Left ventricle myocardium inferior (tissue), 1 donor: ENCODE results near the gene SOWAHC. TPM values are rescaled to one million over a fixed set of nuclear protein-coding genes. Genes with fewer than 3 reads are reported as not detected.

Experiments
- DNase-seq: peaks from one replicate; pipeline ENCODE4 v3.0.0-alpha.2; 2020
- H3K27ac ChIP-seq: fragments of 200-600 bp; replicated peaks from 2 replicates; pipeline ENCODE4 v1.8.0; 2021
- H3K27me3 ChIP-seq: fragments of 200-600 bp; 2 replicates; pipeline ENCODE4 v1.8.0; 2021; ENCODE audit warnings: low read depth
- H3K36me3 ChIP-seq: fragments of 200-600 bp; 2 replicates; pipeline ENCODE4 v1.8.0; 2021
- H3K4me1 ChIP-seq: fragments of 200-600 bp; 2 replicates; pipeline ENCODE4 v1.8.0; 2021
- H3K4me3 ChIP-seq: fragments of 200-600 bp; 2 replicates; pipeline ENCODE4 v1.8.0; 2021; ENCODE audit warnings: mild to moderate bottlenecking, moderate library complexity
- H3K9me3 ChIP-seq: fragments of 200-600 bp; replicated peaks from 2 replicates; pipeline ENCODE4 v1.8.0; 2021
- intact Hi-C: fragments of 100-400 bp; cut with micrococcal nuclease; formaldehyde crosslinking; loops from one replicate; pipeline ENCODE4 v1.11.0; 2022
- total RNA-seq: library from RNA; stranded (reverse); fragmentation: NEBNext Ultra II Directional; extraction: Animal tissue kit (Norgen Biotek cat#: 25700); gene quantifications from one replicate; pipeline ENCODE4 v1.2.1, GENCODE V29; 2021
- TF ChIP-seq, protein P1 (sequence below): fragments of 200-600 bp; IDR thresholded peaks from 2 replicates; pipeline ENCODE4 v1.8.0; 2021; ENCODE audit warnings: antibody characterized with exemption, mild to moderate bottlenecking, borderline replicate concordance
- donor health status: DM: no; HTN: yes; CAD: no; lungs with severe emphysema.

The SOWAHC gene
- total RNA-seq, 1 donor from 2014 or later, result 2.3 TPM

DNA sequence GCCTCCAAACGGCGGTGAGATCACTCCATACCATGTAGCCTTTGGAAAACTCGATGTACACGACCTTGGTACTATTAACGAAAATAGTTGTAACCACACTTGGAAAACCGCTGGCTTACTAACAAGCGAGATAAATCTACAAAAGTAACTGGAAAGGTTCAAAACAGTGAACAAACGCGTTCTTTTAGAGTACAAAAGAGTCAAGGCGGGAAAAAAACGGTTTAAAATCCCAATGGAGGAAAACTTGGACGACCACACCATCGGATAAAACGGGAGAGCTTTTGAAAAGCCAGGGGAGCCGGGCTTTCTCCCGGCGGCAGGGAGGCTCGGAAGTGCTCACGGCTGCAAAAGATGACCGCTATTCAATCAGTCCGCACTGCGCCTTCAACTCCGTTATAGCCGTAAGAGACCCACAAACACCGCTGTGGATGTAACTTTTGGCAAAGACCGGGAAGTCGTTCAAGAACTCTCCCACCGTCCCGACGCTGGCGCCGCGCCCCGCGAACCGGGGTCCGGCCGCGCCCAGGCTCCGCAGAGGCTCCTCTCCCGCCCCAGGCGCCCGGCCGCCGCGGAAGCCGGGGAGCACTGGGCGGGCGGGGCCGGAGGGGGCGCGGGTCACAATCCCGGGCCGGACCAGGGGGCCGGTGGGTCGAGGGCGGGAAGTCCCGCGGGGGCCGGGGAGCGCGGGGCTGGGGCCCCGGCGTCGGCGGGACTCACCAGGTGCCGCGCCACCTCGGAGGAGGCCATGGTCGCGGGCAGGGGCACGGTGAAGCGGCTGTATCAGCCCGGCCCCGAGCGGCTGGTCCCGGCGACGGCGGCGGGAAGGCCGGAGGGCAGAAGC, 863 bp upstream of the SOWAHC start:
- TF ChIP-seq, protein P1, sequence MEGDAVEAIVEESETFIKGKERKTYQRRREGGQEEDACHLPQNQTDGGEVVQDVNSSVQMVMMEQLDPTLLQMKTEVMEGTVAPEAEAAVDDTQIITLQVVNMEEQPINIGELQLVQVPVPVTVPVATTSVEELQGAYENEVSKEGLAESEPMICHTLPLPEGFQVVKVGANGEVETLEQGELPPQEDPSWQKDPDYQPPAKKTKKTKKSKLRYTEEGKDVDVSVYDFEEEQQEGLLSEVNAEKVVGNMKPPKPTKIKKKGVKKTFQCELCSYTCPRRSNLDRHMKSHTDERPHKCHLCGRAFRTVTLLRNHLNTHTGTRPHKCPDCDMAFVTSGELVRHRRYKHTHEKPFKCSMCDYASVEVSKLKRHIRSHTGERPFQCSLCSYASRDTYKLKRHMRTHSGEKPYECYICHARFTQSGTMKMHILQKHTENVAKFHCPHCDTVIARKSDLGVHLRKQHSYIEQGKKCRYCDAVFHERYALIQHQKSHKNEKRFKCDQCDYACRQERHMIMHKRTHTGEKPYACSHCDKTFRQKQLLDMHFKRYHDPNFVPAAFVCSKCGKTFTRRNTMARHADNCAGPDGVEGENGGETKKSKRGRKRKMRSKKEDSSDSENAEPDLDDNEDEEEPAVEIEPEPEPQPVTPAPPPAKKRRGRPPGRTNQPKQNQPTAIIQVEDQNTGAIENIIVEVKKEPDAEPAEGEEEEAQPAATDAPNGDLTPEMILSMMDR, result no peak
- DNase-seq, result peak; percentile 74
- peak overlapping the region; percentile 82 for H3K4me3 ChIP-seq
- intact Hi-C loops, result loop anchor here (10.0 kb wide), 1 partner anchor 68 kb away; no protein-coding TSS in a partner anchor
- no peaks in the 10 kb centered on the region for H3K36me3 ChIP-seq
- H3K27me3 ChIP-seq, result no peaks in the 10 kb centered on the region
- peaks cover 70% of the 10 kb centered on the region for H3K4me1 ChIP-seq
- no peaks in the 10 kb centered on the region for H3K9me3 ChIP-seq
- peak overlapping the region; percentile 98 for H3K27ac ChIP-seq

DNA sequence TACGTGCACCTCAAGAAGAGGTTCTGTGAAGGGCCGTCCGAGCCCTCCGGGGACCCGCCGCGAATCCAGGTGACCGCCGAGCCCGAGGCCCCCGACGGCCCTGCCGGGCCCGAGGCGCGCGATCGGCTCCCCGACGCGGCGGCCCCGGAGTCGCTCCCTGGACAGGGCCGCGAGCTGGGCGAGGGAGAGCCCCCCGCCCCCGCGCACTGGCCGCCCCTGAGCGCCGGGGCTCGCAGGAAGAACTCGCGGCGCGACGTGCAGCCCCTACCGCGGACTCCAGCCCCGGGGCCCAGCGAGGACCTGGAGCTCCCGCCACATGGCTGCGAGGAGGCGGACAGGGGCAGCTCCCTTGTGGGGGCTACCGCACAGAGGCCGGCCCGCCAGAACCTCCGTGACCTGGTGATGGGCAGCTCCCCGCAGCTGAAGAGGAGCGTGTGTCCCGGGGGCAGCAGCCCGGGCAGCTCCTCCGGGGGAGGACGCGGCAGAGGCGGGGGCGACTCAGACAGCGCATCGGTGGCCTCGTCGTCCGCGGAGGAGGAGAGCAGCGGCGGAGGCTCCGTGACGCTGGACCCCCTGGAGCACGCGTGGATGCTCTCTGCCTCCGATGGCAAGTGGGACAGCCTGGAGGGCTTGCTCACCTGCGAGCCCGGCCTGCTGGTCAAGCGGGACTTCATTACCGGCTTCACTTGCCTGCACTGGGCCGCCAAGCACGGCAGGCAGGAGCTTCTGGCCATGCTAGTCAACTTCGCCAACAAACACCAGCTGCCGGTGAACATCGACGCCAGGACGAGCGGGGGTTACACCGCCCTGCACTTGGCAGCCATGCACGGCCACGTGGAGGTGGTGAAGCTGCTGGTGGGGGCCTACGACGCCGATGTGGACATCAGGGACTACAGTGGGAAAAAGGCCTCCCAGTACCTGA, 812 bp downstream of the SOWAHC start:
- Histone ChIP-seq H3K4me1 (peaks cover 53% of the 10 kb centered on the region), H3K27me3 (no peaks in the 10 kb centered on the region), H3K27ac (peak overlapping the region; percentile 98), H3K4me3 (peak overlapping the region; percentile 82), H3K9me3 (no peaks in the 10 kb centered on the region), H3K36me3 (no peaks in the 10 kb centered on the region)
- TF ChIP-seq, protein P1, result no peak
- DNase-seq, result peak; percentile 20
- intact Hi-C loops, result loop anchor here (10.0 kb wide), 1 partner anchor 70 kb away; no protein-coding TSS in a partner anchor

DNA sequence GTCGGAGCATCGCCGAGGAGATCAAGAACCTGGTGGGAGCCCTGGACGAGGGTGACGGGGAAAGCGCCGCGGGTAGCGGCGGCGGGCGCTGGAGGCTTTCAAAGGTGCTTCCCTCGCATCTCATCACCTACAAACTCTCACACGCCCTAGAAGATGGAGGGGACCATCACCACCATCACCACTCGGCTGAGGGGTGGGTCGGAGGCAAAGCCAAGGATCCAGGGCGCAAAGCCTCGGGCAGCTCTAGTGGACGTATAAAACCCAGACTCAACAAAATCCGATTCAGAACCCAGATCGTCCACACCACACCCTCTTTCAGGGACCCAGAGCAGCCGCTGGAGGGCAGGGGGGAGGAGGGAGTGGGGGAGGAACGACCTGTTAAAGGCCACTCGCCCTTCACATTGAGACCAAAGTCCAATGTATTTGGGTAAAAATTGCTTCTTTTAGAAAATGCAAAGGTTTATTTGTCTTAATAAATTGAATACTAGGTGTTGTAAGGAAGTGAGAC, 1.5 kb downstream of the SOWAHC start:
- Histone ChIP-seq H3K27ac (no peak overlapping the region), H3K4me1 (peaks cover 51% of the 10 kb centered on the region), H3K27me3 (no peaks in the 10 kb centered on the region), H3K4me3 (peak overlapping the region; percentile 82), H3K9me3 (no peaks in the 10 kb centered on the region), H3K36me3 (no peaks in the 10 kb centered on the region)
- TF ChIP-seq, protein P1, result no peak
- intact Hi-C loops, result loop anchor here (10.0 kb wide), 1 partner anchor 71 kb away; no protein-coding TSS in a partner anchor
- DNase-seq, result no peak

DNA sequence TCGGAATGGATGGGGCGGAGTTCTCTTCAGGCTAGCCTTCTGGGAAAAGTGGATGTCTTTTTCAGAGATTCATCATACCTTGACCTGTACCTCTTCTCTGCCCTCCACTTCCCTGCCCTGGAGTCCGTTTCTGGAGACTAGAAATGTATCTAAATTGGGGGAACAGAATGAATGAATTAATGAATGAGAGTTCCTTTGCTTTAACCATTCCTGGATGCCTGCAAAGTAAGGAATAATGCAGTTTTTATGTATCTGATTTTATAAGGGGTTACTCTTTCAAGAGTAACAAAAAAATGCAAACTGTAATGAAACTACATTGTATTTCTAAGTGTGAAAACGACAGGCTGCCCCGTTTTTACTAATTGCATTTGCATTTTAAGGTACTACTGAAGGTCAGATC, 2.0 kb downstream of the SOWAHC start:
- no peaks in the 10 kb centered on the region for H3K27me3 ChIP-seq
- TF ChIP-seq, protein P1, result no peak
- H3K9me3 ChIP-seq, result no peaks in the 10 kb centered on the region
- H3K36me3 ChIP-seq, result no peaks in the 10 kb centered on the region
- H3K4me3 ChIP-seq, result no peak overlapping the region
- DNase-seq, result no peak
- no peak overlapping the region for H3K27ac ChIP-seq
- H3K4me1 ChIP-seq, result peaks cover 49% of the 10 kb centered on the region
- intact Hi-C loops, result loop anchor here (10.0 kb wide), 1 partner anchor 71 kb away; no protein-coding TSS in a partner anchor

DNA sequence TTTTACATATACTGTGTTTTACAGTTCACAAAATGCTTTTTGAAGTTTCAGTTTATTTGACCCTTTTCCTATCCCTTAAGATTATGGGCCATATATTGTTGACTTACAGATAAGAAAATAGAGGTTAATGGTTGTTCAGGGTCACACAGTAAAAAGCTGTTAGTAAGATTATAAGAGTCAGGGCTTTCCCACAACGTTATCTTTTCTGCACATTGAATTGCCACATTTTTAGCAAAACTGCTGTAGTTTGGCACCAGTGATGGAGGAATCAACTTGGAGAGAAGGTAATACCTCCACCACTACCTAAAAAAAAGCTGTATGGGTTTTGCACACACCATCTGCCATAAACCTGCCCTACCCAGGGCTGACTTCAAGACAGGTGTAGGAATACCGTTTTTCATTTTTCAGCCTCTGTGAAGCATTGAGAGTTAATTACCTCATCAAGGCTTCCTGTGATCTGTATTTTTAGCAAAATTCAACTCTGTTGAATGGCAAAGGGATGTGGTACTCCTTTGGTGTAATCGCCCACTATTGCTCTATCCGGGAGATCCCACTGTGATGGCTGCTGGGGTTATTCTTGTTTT, 5.0 kb downstream of the SOWAHC start:
- intact Hi-C loops, result loop anchor here (10.0 kb wide), 1 partner anchor 74 kb away; no protein-coding TSS in a partner anchor

More for the DNA sequence above, 5.0 kb downstream of the SOWAHC start:
- H3K4me3 ChIP-seq, result no peak overlapping the region
- no peaks in the 10 kb centered on the region for H3K9me3 ChIP-seq
- H3K27me3 ChIP-seq, result no peaks in the 10 kb centered on the region
- H3K4me1 ChIP-seq, result peaks cover 28% of the 10 kb centered on the region
- TF ChIP-seq, protein P1, result no peak
- H3K27ac ChIP-seq, result no peak overlapping the region
- H3K36me3 ChIP-seq, result no peaks in the 10 kb centered on the region
- DNase-seq, result no peak
